HG02938 (cell line): ENCODE results near the gene POLD2.
"Not testable (repeated sequence)": the region's sequence is repeated elsewhere in the genome, so short reads cannot be mapped to it uniquely, and the experiment has no call there.

Experiments used
- ATAC-seq: cut with Tn5 transposase; IDR thresholded peaks from one replicate; pipeline ENCODE4 v1.9.1; 2021; ENCODE audit warnings: mild to moderate bottlenecking, moderate library complexity; ENCODE audit not compliant: unreplicated experiment

The POLD2 gene

GRCh38 chr7:44139311-44140010 lies 16.1 kb upstream of the POLD2 start:
- ATAC-seq, result no peak

GRCh38 chr7:44138698-44139097 lies 15.3 kb upstream of the POLD2 start:
- no peak for ATAC-seq

DNA sequence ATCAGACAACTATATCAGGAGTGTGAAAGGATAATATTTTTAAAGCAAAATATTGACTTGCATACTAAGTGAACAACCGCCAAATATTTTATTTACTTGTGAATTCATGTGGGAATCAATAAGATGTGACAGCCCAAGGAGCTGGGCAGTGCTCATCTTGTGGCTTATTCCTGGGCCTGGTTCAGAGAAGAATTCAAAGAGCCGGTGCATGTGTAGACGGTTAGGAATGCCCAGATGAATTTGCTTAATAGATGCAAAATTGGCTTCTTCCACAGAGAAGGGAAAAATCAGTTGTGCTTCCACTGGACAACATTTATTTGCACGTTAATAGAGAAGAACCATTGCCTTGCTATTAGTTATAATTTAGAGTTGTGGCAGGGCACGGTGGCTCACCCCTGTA lies 13.4 kb upstream of the POLD2 start:
- ATAC-seq, result no peak

DNA sequence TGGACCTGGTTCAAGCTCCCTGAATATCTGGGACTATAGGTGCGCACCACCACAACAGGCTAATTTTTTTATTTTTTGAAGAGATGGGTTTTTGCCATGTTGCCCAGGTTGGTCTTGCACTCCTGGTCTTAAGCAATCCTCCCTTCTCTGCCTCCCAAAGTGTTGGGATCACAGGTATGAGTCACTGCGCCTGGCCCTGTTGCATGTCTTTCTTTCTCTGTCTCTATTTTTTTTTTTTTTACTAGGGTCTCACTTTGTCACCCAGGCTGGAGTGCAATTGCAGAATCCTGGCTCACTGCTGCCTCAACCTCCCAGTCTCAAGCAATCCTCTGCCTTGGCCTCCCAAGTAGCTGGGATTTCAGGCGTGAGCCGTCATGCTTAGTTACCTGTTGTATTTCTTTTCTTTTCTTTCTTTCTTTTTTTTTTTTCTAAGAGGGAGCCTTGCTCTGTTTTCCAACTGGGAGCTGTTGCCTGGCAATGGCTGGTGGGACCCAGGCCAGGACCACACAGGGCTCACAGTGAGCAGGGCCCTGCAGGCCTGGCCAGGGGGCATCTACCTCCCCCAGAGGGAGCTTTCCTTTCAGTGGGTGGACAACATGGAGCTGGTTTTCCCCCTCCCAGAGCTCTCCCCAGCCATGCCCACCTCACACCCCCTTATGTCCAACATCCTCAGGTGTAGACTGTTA lies 11.7 kb upstream of the POLD2 start:
- ATAC-seq, result no peak

DNA sequence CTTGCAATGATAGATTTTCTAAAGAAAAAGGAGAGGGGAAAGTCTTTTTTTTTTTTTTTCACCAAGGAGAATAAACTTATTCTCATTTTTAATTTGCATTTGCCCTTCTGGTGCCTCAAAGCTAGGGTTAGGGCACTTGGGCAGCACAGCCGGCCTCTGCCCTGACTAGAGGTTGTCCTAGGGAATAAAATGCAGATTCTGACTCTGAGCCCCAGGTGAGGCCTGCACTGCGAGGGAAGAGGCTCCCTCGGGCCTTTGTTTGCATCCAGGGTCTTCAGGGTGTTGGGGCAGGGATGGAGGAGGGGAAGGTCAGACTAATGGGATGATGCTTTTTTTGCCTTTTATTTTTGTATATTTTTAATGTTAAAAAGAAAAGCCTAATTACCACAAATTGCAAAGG lies 9.9 kb upstream of the POLD2 start:
- ATAC-seq, result no peak

- ATAC-seq, result no peak
These were observed 8.7 kb upstream of the POLD2 start for GRCh38 chr7:44132039-44132438.

DNA sequence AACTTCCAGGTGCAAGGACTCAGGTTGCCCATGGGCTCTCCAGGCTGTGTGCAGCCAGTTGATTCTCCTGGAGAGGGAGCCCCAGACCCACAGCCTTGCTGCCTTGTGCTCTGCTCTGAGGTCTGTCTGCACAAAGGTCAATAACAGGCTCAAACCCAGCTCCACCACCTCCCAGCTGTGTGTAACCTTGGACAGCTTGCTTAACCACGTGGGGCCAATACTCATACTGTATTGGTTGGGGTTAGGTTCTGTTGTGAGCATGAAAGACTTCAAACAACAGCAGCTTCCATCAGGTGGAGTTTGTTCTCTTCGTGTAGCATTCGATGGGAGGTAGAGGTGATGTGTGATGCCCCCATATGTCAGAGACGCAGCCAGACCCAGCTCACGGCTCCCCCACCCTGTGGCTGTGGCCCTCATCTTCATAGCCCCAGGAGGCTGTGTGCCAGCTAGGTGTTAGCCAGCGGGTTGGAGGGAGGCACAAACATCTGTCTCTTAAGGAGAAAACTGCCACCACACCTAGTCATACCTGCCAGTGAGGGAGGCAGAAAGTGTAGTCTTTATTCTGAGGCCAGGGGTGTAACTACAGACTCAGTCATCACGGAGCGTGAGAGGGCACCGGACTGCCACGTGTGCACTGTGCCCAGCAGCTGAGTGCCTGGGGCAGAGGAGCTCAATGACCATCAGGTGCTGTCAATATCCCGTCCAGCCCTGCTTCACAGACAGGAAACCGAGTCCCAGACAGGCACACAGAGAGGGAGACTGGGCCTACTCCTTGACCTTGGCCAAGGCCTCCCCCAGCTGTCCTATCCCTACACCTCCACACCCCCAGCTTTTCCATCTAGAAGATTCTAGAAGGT lies 8.1 kb upstream of the POLD2 start:
- no peak for ATAC-seq

DNA sequence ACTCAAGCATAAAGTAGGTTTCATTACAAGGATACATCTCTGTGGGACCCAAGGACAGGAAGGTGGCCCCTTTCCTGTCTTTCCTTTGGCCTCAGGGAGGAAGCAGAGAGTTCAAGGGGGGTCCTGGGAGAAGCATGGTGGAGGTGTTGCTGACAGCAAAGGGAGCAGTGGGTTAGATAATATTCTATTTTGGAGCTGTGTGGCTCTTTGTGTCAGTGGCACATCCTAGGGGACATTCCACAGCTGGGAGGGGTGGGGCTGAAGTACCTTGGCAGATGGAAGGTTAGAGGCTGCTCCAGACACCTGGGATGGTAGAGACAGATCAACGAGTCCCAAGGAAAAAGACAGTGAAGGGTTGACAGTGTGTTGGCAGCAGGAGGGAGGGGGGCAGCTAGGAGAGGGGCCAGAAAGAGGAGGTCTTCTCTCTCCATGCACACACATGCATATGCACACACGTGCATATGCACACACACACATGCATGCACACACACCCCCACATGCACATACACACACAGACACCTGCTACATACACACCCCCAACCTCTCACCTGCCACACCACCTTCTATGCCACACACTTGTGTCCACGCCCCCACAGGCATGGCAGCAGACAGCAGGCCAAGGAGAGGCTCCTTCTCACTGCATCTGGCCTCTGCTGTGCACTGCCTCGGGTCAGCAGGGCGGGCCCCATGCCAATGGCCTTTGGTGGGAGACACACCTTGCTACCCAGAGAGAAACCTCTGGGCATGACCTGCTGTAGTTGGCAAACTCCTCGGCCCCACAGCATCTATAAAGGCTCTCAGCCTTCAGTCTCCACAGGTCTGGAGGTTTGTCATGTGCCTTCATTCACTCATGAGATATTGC lies 5.6 kb upstream of the POLD2 start:
- no peak for ATAC-seq

DNA sequence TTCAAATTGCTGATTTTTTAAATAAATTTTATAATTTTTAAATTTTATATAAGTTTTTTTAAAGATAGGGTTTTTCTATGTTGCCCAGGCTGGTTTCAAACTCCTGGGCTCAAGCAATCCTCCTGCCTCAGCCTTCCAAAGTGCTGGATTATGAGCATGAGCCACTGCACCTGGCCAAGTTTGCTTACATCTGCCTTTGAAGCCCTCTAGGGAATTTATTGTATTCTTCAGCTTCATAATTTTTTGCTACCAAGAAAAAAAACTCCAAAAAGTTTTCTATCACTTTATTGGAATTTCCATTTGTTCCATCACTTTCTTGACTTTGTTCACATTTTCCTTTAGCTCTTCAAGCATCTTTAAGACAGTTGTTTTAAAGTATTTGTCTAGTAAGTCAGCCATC lies 3.8 kb upstream of the POLD2 start:
- no peak for ATAC-seq

- ATAC-seq, result not testable (repeated sequence)
These were observed 3.2 kb upstream of the POLD2 start for GRCh38 chr7:44126574-44126973.

DNA sequence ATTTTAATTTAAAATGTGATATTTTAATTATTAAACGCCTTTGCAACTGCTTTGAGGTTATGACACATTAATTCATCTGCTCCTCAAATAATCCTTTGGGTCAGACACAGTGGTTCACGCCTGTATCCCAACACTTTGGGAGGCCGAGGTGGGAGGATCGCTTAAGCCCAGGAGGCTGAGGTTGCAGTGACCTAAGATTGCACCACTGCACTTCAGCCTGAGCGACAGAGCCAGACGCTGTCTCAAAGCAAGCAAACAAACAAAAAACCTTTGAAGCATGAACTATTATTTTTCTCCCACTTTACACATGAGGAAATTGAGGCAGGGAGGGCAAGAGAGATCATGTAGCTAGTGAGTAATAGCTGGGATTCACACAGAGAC lies 1.5 kb upstream of the POLD2 start:
- no peak for ATAC-seq

- ATAC-seq, result no peak
These were observed 819 bp downstream of the POLD2 start for GRCh38 chr7:44122529-44122928.

GRCh38 chr7:44121761-44122420 lies 1.5 kb downstream of the POLD2 start:
- ATAC-seq, result no peak

DNA sequence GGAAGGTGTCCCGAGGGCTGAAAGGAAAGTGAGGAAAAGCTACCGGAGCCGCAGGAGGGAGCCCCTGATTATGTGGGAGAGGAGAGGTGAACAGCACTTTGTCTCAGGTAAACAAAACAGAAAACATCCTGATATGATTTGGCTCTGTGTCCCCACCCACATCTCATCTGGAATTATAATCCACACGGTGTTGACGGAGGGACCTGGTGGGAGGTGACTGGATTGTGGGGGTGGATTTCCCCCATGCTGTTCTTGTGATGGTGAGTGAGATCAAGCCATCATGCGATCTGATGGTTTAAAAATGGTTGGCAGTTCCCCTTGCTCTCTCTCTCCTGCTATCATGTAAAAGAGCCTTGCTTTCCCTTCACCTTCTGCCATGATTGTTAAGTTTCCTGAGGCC lies 3.0 kb downstream of the POLD2 start:
- ATAC-seq, result no peak

DNA sequence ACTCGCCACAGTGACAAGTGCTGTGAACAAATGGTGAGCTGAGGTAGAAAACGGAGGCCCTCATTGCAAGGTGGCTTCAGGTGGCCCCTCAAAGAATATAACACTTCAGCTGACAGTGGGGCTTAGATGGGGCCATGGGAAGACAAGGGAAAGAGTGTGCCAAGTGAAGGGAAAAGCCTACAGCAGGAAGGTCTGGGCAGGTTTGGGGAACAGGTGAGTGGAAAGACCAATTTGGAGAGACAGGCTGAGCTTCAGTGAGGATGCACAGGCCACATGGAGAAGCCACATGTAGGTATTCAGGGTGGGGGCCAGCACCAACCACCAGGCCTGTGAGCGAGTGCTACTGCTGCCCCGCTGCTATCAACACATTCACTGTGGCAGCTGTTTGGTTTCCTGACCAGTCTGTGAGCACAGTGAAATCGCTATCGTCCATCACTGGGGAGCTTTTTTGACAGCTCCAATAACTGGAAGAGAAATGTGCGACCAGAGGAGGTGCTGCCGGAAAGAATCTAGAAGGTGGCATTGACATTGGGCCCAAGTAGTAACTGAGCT lies 3.4 kb downstream of the POLD2 start:
- ATAC-seq, result no peak

- ATAC-seq, result no peak
These were observed 5.4 kb downstream of the POLD2 start for GRCh38 chr7:44117801-44118429.

DNA sequence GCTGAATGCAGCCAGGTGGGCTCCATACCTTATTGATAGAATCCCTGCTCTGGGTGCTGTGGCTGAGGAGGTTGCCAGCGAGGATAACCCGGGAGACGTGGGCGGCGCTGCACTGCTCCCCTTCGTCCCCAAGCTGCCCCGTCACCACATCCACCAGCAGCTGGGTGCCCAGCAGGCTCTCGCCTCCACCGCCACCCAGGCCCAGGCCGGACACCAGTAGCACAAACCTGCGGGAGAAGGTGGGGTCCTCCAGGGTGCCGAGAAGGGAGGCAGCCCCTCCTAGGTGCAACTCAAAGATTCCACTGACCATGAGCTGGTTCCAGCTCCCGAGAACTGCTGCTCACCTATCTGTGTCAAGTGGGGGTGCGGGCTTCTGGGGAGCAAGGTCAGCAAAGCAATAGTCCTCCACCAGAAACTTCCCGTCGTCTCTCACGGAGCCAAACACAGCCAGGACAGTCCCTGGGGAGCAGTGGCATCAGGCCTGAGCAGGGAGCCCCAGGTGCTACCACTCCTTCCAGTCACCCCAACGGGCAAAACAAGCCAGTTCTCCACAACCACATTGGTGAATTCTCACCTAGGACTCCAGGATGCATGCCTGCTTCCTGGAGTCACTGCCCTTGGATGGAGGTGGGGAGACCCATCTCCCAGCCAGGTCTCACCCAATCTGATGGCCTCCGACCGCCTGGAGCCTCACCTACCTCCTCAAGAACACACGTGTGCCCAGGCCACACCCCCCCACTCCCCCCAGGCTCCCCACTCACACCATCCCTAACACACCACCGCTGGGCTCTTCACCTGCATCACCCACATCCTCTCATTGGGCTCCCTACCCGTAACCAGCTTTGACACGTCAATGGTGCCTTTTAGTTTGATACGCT lies 6.3 kb downstream of the POLD2 start:
- no peak for ATAC-seq

- no peak for ATAC-seq
These were observed 7.1 kb downstream of the POLD2 start for GRCh38 chr7:44116087-44116788.
